OCI-LY7 (cell line): ENCODE results near the gene SCFD2. TPM values are rescaled to one million over a fixed set of nuclear protein-coding genes. Genes with fewer than 3 reads are reported as not detected.

Source experiments
- BruUV-seq: library from RNA; stranded (reverse); fragments of 400-500 nt; replicated peaks from 2 replicates; lab custom pipeline; 2021; lab: Mats Ljungman, UMichigan
- CTCF ChIA-PET: fragments of 300-600 bp; sonication (Branson Sonifier 250); formaldehyde crosslinking; loops from one replicate; lab custom pipeline; 2022; ENCODE audit warnings: antibody characterized with exemption; ENCODE audit not compliant: unreplicated experiment; lab: Charles Lee
- POLR2A ChIA-PET: fragments of 300-600 bp; sonication (Branson Sonifier 250); formaldehyde crosslinking; loops from one replicate; lab custom pipeline; 2022; ENCODE audit warnings: antibody characterized with exemption; lab: Charles Lee
- DNase-seq: peaks from one replicate; pipeline ENCODE4 v3.0.0-alpha.2; 2015; ENCODE audit warnings: low spot score
- H2AFZ ChIP-seq: fragments of 200-600 bp; sonication (generic), shearing (Covaris generic); 2 replicates; pipeline ENCODE4 v1.6.1; 2014; ENCODE audit warnings: mild to moderate bottlenecking, antibody characterized with exemption, low read length, moderate library complexity
- H3K27ac ChIP-seq: fragments of 200-600 bp; sonication (generic); 2 replicates; pipeline ENCODE4 v1.5.1; 2014; ENCODE audit warnings: mixed run types, low read depth, mild to moderate bottlenecking, moderate library complexity, low read length, inconsistent platforms; ENCODE audit not compliant: poor library complexity, severe bottlenecking
- H3K36me3 ChIP-seq: fragments of 200-600 bp; sonication (generic); 2 replicates; pipeline ENCODE4 v1.6.1; 2014; ENCODE audit warnings: mild to moderate bottlenecking, antibody characterized with exemption, low read length, moderate library complexity, mixed read lengths; ENCODE audit not compliant: insufficient read depth
- H3K4me1 ChIP-seq: fragments of 200-600 bp; sonication (generic); 2 replicates; pipeline ENCODE4 v1.5.1; 2014; ENCODE audit warnings: mild to moderate bottlenecking, low read length; ENCODE audit not compliant: insufficient read depth, poor library complexity, severe bottlenecking
- H3K4me2 ChIP-seq: fragments of 200-600 bp; sonication (generic); 2 replicates; pipeline ENCODE4 v1.6.1; 2014; ENCODE audit warnings: mild to moderate bottlenecking, low read length
- H3K4me3 ChIP-seq: fragments of 200-600 bp; sonication (generic); 2 replicates; pipeline ENCODE4 v1.5.1; 2014; ENCODE audit warnings: mild to moderate bottlenecking, low read depth, low read length; ENCODE audit not compliant: poor library complexity, severe bottlenecking
- H3K79me2 ChIP-seq: fragments of 200-600 bp; sonication (generic); 2 replicates; pipeline ENCODE4 v1.6.1; 2016; ENCODE audit warnings: low read depth, mild to moderate bottlenecking, low read length, moderate library complexity, mixed read lengths; ENCODE audit not compliant: insufficient read depth
- H3K9me2 ChIP-seq: fragments of 200-600 bp; sonication (generic); 2 replicates; pipeline ENCODE4 v1.6.1; 2016; ENCODE audit warnings: mild to moderate bottlenecking, low read length, mixed read lengths; ENCODE audit not compliant: insufficient read depth
- H3K9me3 ChIP-seq: fragments of 200-600 bp; sonication (generic); 2 replicates; pipeline ENCODE4 v1.6.1; 2014; ENCODE audit warnings: mild to moderate bottlenecking, mixed run types, low read length, mixed read lengths
- H4K20me1 ChIP-seq: fragments of 200-600 bp; sonication (generic); 2 replicates; pipeline ENCODE4 v1.6.1; 2014; ENCODE audit warnings: mild to moderate bottlenecking, antibody characterized with exemption, low read length, moderate library complexity, mixed read lengths; ENCODE audit not compliant: insufficient read depth
- CTCF ChIP-seq: fragments of 200-600 bp; sonication (generic); conservative IDR thresholded peaks from 2 replicates; pipeline ENCODE4 v1.5.1; 2014; ENCODE audit warnings: mild to moderate bottlenecking, antibody characterized with exemption, low read length, moderate library complexity, mixed read lengths
- EZH2phosphoT487 ChIP-seq: fragments of 200-600 bp; sonication (generic); IDR thresholded peaks from 2 replicates; pipeline ENCODE4 v1.6.1; 2018; ENCODE audit warnings: low read depth, borderline replicate concordance, mild to moderate bottlenecking, mixed run types, antibody characterized with exemption, low read length, moderate library complexity, mixed read lengths
- intact Hi-C: fragments of 100-400 bp; cut with micrococcal nuclease; formaldehyde crosslinking; loops from one replicate; pipeline ENCODE4 v1.10.0; 2022; ENCODE audit not compliant: unreplicated experiment
- total RNA-seq, 2 experiments: library from RNA; depleted of rRNA in 1 of 2; stranded (reverse); fragments of >200 nt in 1 of 2; shearing (Covaris generic) in 1 of 2; gene quantifications; 2 replicates each; pipeline ENCODE4 v1.2.3, GENCODE V29; 2014 to 2022

SCFD2 gene
- total RNA-seq, 2 experiments from 2014 or later = 27.2 to 52.0 TPM

GRCh38 chr4:53171797-53172196, 194.1 kb downstream of the SCFD2 start:
- H3K36me3 ChIP-seq = no peaks in the 10 kb centered on the region
- no peaks in the 10 kb centered on the region for H3K9me2 ChIP-seq
- no peak overlapping the region for H3K4me3 ChIP-seq
- H4K20me1 ChIP-seq = no peaks in the 10 kb centered on the region
- CTCF ChIA-PET = no interaction called here
- POLR2A ChIA-PET = no interaction called here
- H3K27ac ChIP-seq = no peak overlapping the region
- H2AFZ ChIP-seq = no peak overlapping the region
- DNase-seq = no peak
- peaks cover 9% of the 10 kb centered on the region for H3K4me1 ChIP-seq
- no peak for TF ChIP-seq CTCF
- no peak for TF ChIP-seq EZH2phosphoT487
- intact Hi-C loops = no loop called here
- no peak overlapping the region for H3K4me2 ChIP-seq
- no TSS peak for BruUV-seq
- no peaks in the 10 kb centered on the region for H3K79me2 ChIP-seq
- no peaks in the 10 kb centered on the region; the same call in 1 of the 2 replicates for H3K9me3 ChIP-seq

- H2AFZ ChIP-seq = no peak overlapping the region
- no peaks in the 10 kb centered on the region for H4K20me1 ChIP-seq
- no peaks in the 10 kb centered on the region for H3K36me3 ChIP-seq
- H3K4me3 ChIP-seq = no peak overlapping the region
- H3K79me2 ChIP-seq = no peaks in the 10 kb centered on the region
- no peak for TF ChIP-seq CTCF
- H3K4me1 ChIP-seq = no peaks in the 10 kb centered on the region
- no peaks in the 10 kb centered on the region for H3K9me2 ChIP-seq
- H3K27ac ChIP-seq = no peak overlapping the region
- ChIA-PET CTCF (no interaction called here), POLR2A (no interaction called here)
- intact Hi-C loops = no loop called here
- no peaks in the 10 kb centered on the region; the same call in 1 of the 2 replicates for H3K9me3 ChIP-seq
- H3K4me2 ChIP-seq = no peak overlapping the region
- no peak for DNase-seq
- BruUV-seq = no TSS peak
Measured at GRCh38 chr4:53169695-53170617, 195.9 kb downstream of the SCFD2 start.

GRCh38 chr4:53168228-53168627, 197.6 kb downstream of the SCFD2 start:
- BruUV-seq = no TSS peak

More at GRCh38 chr4:53168228-53168627, 197.6 kb downstream of the SCFD2 start:
- TF ChIP-seq EZH2phosphoT487 = no peak
- TF ChIP-seq CTCF = no peak
- no peak overlapping the region for H3K4me3 ChIP-seq
- ChIA-PET POLR2A (no interaction called here), CTCF (no interaction called here)
- no peaks in the 10 kb centered on the region for H3K4me1 ChIP-seq
- no peaks in the 10 kb centered on the region for H3K79me2 ChIP-seq
- H3K9me2 ChIP-seq = no peaks in the 10 kb centered on the region
- H3K27ac ChIP-seq = no peak overlapping the region
- intact Hi-C loops = no loop called here
- no peaks in the 10 kb centered on the region; the same call in 1 of the 2 replicates for H3K9me3 ChIP-seq
- no peak for DNase-seq
- H4K20me1 ChIP-seq = no peaks in the 10 kb centered on the region
- H3K4me2 ChIP-seq = no peak overlapping the region
- no peaks in the 10 kb centered on the region for H3K36me3 ChIP-seq
- no peak overlapping the region for H2AFZ ChIP-seq
